Measurements from ENCODE around the gene CCDC9B. TPM values are rescaled to one million over a fixed set of nuclear protein-coding genes. Genes with fewer than 3 reads are reported as not detected.

Gene CCDC9B
- total and polyA plus RNA-seq, 2 of the 4 experiments (the other 2 are of a cell fraction) = 19.7 to 30.9 TPM

- TF ChIP-seq MAZ (IDR thresholded peaks at IDR 0.05; ENCODE audit: borderline replicate concordance, low read depth, low read length) (no peak), RAD21 (IDR thresholded peaks at IDR 0.05; ENCODE audit: low read length) (no peak), FOS (IDR thresholded peaks at IDR 0.05; ENCODE audit: low read depth, low read length) (no peak)
These were observed 29.7 kb downstream of the CCDC9B start (continued) for GRCh38 chr15:40310993-40311392.

GRCh38 chr15:40310001-40310959, 30.5 kb downstream of the CCDC9B start:
- ATAC-seq (ENCODE audit: low read depth) (peak; percentile 71), DNase-seq (peak; percentile 33)
- H2AK9ac ChIP-seq (replicated peaks; ENCODE audit: low read depth, low read length, poor library complexity) = no peak overlapping the region
- intact Hi-C loops (cut with micrococcal nuclease) = loop anchor here (1.0 to 2.0 kb wide), 2 partner anchors 31 to 93 kb away; no protein-coding TSS in a partner anchor
- H2AK5ac ChIP-seq (ENCODE audit: low read depth, low read length) = no peak overlapping the region
- H3K23ac ChIP-seq (ENCODE audit: low read depth, low read length) = no peak overlapping the region
- no peak overlapping the region for H4K91ac ChIP-seq (ENCODE audit: insufficient read depth, low read depth, low read length)
- no peak overlapping the region for H2BK20ac ChIP-seq (ENCODE audit: low read depth, low read length)
- no peaks in the 10 kb centered on the region for H3K9me3 ChIP-seq (ENCODE audit: control insufficient read depth, insufficient read depth, low read length)
- no peak overlapping the region for H3K27ac ChIP-seq (ENCODE audit: insufficient read depth, low read length)
- no peak overlapping the region for H3K9ac ChIP-seq (ENCODE audit: low read depth, low read length)
- H3K56ac ChIP-seq (ENCODE audit: extremely low read depth, insufficient read depth, low read length) = no peak overlapping the region
- no peak overlapping the region for H3K4me2 ChIP-seq (ENCODE audit: low read depth, low read length)
- H2BK120ac ChIP-seq (ENCODE audit: low read depth, low read length) = no peak overlapping the region
- no peaks in the 10 kb centered on the region for H3K9me1 ChIP-seq (ENCODE audit: insufficient read depth, low read length)
- ChIA-PET POLR2A (ENCODE audit: unreplicated experiment) (no interaction called here), CTCF (interaction anchor here (0.5 to 1.5 kb wide), 9 partner anchors 10 to 31 kb away, joined by 3 to 7 read pairs (median 4); partner anchors contain the start of genes ANKRD63 and INAFM2)
- no peak overlapping the region for H4K8ac ChIP-seq (ENCODE audit: low read depth in 2 of 2, low read length in 2 of 2)
- H3K4me3 ChIP-seq (ENCODE audit: insufficient read depth, low read depth, low read length) = no peak overlapping the region
- H3K27me3 ChIP-seq (ENCODE audit: control insufficient read depth, insufficient read depth, low read length) = peaks cover 57% of the 10 kb centered on the region
- in situ Hi-C loops (cut with MboI; ENCODE audit: low sequenced_read_pairs) = no loop called here
- WGBS, 2 experiments (ENCODE audit: extremely low coverage in 2 of 2, insufficient read length in 1 of 2) = 0% methylated on average over 2 of the region's 4 CpGs; no CpG with 5 or more reads in 1 of the 2 experiments
- no peak overlapping the region for H2BK15ac ChIP-seq (ENCODE audit: low read depth, low read length)
- H3K18ac ChIP-seq (ENCODE audit: low read depth, low read length) = no peak overlapping the region
- H3K4me1 ChIP-seq (ENCODE audit: control insufficient read depth, insufficient read depth, low read length) = peaks cover 6% of the 10 kb centered on the region
- H4K5ac ChIP-seq (ENCODE audit: low read depth, low read length) = no peak overlapping the region
- dilution Hi-C loops (cut with HindIII; ENCODE audit: low sequenced_read_pairs, unreplicated experiment) = no loop called here
- no peaks in the 10 kb centered on the region for H3K79me1 ChIP-seq (ENCODE audit: low read depth in 1 of 2, low read length in 2 of 2)
- no peak overlapping the region for H2AFZ ChIP-seq (replicated peaks; ENCODE audit: low read length, poor library complexity)
- H3K14ac ChIP-seq (replicated peaks; ENCODE audit: low read depth, low read length) = no peak overlapping the region
- BruUV-seq (replicated peaks) = no TSS peak
- H2BK5ac ChIP-seq (ENCODE audit: low read depth, low read length, poor library complexity, severe bottlenecking) = no peak overlapping the region
- H3K36me3 ChIP-seq (ENCODE audit: control insufficient read depth, insufficient read depth, low read length) = no peaks in the 10 kb centered on the region
- no peaks in the 10 kb centered on the region for H4K20me1 ChIP-seq (ENCODE audit: insufficient read depth, low read length)
- H3K4ac ChIP-seq (ENCODE audit: low read depth, low read length) = no peak overlapping the region
- no peak for TF ChIP-seq RCOR1 (IDR thresholded peaks at IDR 0.05; ENCODE audit: insufficient replicate concordance, low read length)
- peak; percentile 83 for TF ChIP-seq RAD21 (IDR thresholded peaks at IDR 0.05; ENCODE audit: low read length)
- TF ChIP-seq SMC3 (IDR thresholded peaks at IDR 0.05; ENCODE audit: low read depth, low read length) = peak; percentile 77
- TF ChIP-seq ELK1 (IDR thresholded peaks at IDR 0.05; ENCODE audit: borderline replicate concordance, low read depth, low read length) = no peak
- TF ChIP-seq BHLHE40 (IDR thresholded peaks at IDR 0.05; ENCODE audit: low read depth, low read length) = no peak
- no peak for TF ChIP-seq MAZ (IDR thresholded peaks at IDR 0.05; ENCODE audit: borderline replicate concordance, low read depth, low read length)
- no peak for TF ChIP-seq RFX5 (IDR thresholded peaks at IDR 0.05; ENCODE audit: low read depth, low read length)
- no peak for TF ChIP-seq POLR2A (IDR thresholded peaks at IDR 0.05; ENCODE audit: low read depth, low read length)
- TF ChIP-seq, protein P1, sequence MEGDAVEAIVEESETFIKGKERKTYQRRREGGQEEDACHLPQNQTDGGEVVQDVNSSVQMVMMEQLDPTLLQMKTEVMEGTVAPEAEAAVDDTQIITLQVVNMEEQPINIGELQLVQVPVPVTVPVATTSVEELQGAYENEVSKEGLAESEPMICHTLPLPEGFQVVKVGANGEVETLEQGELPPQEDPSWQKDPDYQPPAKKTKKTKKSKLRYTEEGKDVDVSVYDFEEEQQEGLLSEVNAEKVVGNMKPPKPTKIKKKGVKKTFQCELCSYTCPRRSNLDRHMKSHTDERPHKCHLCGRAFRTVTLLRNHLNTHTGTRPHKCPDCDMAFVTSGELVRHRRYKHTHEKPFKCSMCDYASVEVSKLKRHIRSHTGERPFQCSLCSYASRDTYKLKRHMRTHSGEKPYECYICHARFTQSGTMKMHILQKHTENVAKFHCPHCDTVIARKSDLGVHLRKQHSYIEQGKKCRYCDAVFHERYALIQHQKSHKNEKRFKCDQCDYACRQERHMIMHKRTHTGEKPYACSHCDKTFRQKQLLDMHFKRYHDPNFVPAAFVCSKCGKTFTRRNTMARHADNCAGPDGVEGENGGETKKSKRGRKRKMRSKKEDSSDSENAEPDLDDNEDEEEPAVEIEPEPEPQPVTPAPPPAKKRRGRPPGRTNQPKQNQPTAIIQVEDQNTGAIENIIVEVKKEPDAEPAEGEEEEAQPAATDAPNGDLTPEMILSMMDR (conservative IDR thresholded peaks at IDR 0.05; ENCODE audit: low read depth, low read length) = peak; percentile 71
- TF ChIP-seq MXI1 (IDR thresholded peaks at IDR 0.05; ENCODE audit: borderline replicate concordance, low read depth, low read length) = no peak
- TF ChIP-seq FOS (IDR thresholded peaks at IDR 0.05; ENCODE audit: low read depth, low read length) = no peak
- no peak for TF ChIP-seq CHD1 (IDR thresholded peaks at IDR 0.05; ENCODE audit: low read depth, low read length)

Measured in IMR-90 (cell line).